ENCODE data around the gene RAPGEF6. TPM values are rescaled to one million over a fixed set of nuclear protein-coding genes. Genes with fewer than 3 reads are reported as not detected.
"Not testable (repeated sequence)": the region's sequence is repeated elsewhere in the genome, so short reads cannot be mapped to it uniquely, and the experiment has no call there.

RAPGEF6 gene
- total RNA-seq, 4 donors from 2014 or later = 7.2 to 11.7 (median 8.5) TPM

DNA sequence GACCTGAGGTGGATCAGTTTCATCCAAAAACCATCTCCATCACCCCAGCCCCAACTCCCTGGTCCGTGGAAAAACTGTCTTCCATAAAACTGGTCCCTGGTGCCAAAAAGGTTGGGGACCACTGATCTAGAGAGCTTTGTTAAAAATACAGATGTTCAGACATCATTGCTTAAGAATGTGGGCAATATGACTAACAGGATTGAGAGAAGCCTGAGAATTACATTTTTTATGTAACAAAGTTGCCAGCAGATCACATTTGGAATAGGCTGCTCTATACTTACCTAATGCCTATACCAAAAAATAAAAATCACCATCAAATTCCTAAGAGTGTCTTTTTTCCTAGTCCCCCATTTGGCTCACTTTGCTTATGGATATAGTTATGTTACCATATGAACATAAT is 143.3 kb downstream of the RAPGEF6 start:
- Histone ChIP-seq H3K27ac (no peak overlapping the region), H3K9me3 (no peaks in the 10 kb centered on the region), H3K36me3 (peaks cover 0 to 58% of the 10 kb centered on the region in 2 donors), H3K4me3 (no peak overlapping the region), H3K4me1 (no peaks in the 10 kb centered on the region), H3K27me3 (no peaks in the 10 kb centered on the region)
- TF ChIP-seq POLR2A (IDR thresholded peaks at IDR 0.05) = no peak
- TF ChIP-seq CTCF (IDR thresholded peaks at IDR 0.05 in 4 of 5, conservative IDR thresholded peaks at IDR 0.05 in 1 of 5) = no peak
- intact Hi-C loops (cut with DNase I; ENCODE audit: low total_unique reads) = no loop called here
- ATAC-seq (no peak), DNase-seq (no peak)
- in situ Hi-C loops (cut with MboI; ENCODE audit: low sequenced_read_pairs in 4 of 4) = no loop called here

GRCh38 chr5:131488463-131488862 is 146.6 kb downstream of the RAPGEF6 start:
- no peaks in the 10 kb centered on the region for H3K27me3 ChIP-seq
- peaks cover 0 to 29% of the 10 kb centered on the region in 2 donors for H3K36me3 ChIP-seq
- in situ Hi-C loops (cut with MboI; ENCODE audit: low sequenced_read_pairs in 4 of 4) = no loop called here
- H3K4me3 ChIP-seq = no peak overlapping the region
- H3K27ac ChIP-seq = no peak overlapping the region
- intact Hi-C loops (cut with DNase I; ENCODE audit: low total_unique reads) = no loop called here
- H3K9me3 ChIP-seq = no peaks in the 10 kb centered on the region
- H3K4me1 ChIP-seq = no peaks in the 10 kb centered on the region
- TF ChIP-seq CTCF (IDR thresholded peaks at IDR 0.05 in 4 of 5, conservative IDR thresholded peaks at IDR 0.05 in 1 of 5) = no peak
- no peak for TF ChIP-seq POLR2A (IDR thresholded peaks at IDR 0.05)
- ATAC-seq (no peak), DNase-seq (no peak)

- in situ Hi-C loops (cut with MboI; ENCODE audit: low sequenced_read_pairs in 4 of 4); H3K27me3 ChIP-seq; H3K4me1 ChIP-seq; intact Hi-C loops (cut with DNase I; ENCODE audit: low total_unique reads); DNase-seq; H3K27ac ChIP-seq; H3K4me3 ChIP-seq; H3K9me3 ChIP-seq; ATAC-seq: not testable (repeated sequence)
- H3K36me3 ChIP-seq = peaks cover 0 to 28% of the 10 kb centered on the region in 2 donors
Observed at GRCh38 chr5:131487371-131487770, 147.7 kb downstream of the RAPGEF6 start.

DNA sequence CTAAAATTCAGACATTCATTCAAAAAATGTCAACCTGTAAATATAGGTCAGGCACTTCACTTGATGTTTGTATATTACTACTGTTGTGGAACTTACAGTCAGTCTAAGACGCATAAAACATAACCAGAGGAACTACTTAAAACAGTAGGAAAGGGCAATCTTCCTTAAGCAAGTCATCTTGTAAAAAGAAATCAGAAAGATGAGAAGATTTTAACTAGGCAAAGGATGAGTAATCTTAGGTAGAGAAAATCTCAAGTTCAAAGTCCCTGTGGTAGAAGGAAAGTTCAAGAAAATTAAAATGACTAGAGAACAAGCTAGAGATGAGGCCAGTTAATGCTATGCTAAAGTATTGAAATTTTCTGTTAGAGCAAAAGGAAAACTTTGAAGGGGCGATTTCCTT is 152.4 kb downstream of the RAPGEF6 start:
- intact Hi-C loops (cut with DNase I; ENCODE audit: low total_unique reads) = no loop called here
- peaks cover 0 to 13% of the 10 kb centered on the region in 2 donors for H3K36me3 ChIP-seq

DNA sequence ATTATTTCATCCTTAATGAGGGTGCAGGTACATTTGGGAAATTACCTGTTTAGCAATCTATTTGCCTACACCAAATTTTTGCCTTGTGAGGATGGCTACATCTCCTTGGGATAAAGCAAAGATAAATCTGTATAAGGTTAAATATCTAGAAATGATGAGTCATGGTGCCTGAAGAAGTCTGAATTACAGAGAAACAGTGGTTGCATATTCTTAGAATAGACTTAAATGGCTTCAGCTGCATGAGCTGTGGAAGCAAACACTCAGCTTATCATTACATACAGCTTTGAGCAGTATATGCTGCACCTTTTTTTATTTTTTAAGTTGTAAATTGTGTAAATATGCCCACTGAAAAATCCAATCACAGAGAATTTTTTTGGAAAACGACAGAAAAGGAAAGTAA is 153.5 kb downstream of the RAPGEF6 start:
- ATAC-seq (no peak), DNase-seq (no peak)
- peaks cover 0 to 5% of the 10 kb centered on the region in 2 donors for H3K36me3 ChIP-seq
- no peaks in the 10 kb centered on the region for H3K9me3 ChIP-seq
- no peaks in the 10 kb centered on the region for H3K27me3 ChIP-seq
- in situ Hi-C loops (cut with MboI; ENCODE audit: low sequenced_read_pairs in 4 of 4) (no loop called here), intact Hi-C loops (cut with DNase I; ENCODE audit: low total_unique reads) (no loop called here)
- TF ChIP-seq POLR2A (IDR thresholded peaks at IDR 0.05) (no peak), CTCF (IDR thresholded peaks at IDR 0.05 in 4 of 5, conservative IDR thresholded peaks at IDR 0.05 in 1 of 5) (no peak)
- no peak overlapping the region for H3K4me3 ChIP-seq
- no peaks in the 10 kb centered on the region for H3K4me1 ChIP-seq
- H3K27ac ChIP-seq = no peak overlapping the region

More for the DNA sequence above, 152.4 kb downstream of the RAPGEF6 start:
- no peaks in the 10 kb centered on the region for H3K9me3 ChIP-seq
- no peak for TF ChIP-seq CTCF (IDR thresholded peaks at IDR 0.05 in 4 of 5, conservative IDR thresholded peaks at IDR 0.05 in 1 of 5)
- no peak for TF ChIP-seq POLR2A (IDR thresholded peaks at IDR 0.05)
- in situ Hi-C loops (cut with MboI; ENCODE audit: low sequenced_read_pairs in 4 of 4) = no loop called here
- H3K4me3 ChIP-seq = no peak overlapping the region
- no peak overlapping the region for H3K27ac ChIP-seq
- H3K27me3 ChIP-seq = no peaks in the 10 kb centered on the region
- DNase-seq = no peak
- H3K4me1 ChIP-seq = no peaks in the 10 kb centered on the region
- no peak for ATAC-seq
